SK-N-SH treated with all-trans-retinoic acid at 6 μM for 48 hours (cell line): ENCODE measurements around the gene MIGA1.
A peak's percentile ranks its signal among the peaks of the same experiment; 100 is the strongest.

Source experiments
- ATAC-seq: fragments of 200-7000 bp; cut with Tn5 transposase; 3 replicates; pipeline ENCODE4 v1.9.1; 2020; ENCODE audit warnings: mild to moderate bottlenecking, moderate library complexity
- ARNTL ChIP-seq: fragments of 450-650 bp; formaldehyde crosslinking; IDR thresholded peaks from 2 replicates; pipeline ENCODE4 v1.5.0; 2020; ENCODE audit warnings: low read depth, mild to moderate bottlenecking, moderate library complexity, borderline replicate concordance
- BACH2 ChIP-seq: fragments of 250-450 bp; sonication (Bioruptor Pico); IDR thresholded peaks from 2 replicates; pipeline ENCODE4 v1.9.0; 2021; ENCODE audit warnings: mild to moderate bottlenecking, borderline replicate concordance
- CREB5 ChIP-seq: fragments of 250-450 bp; sonication (Bioruptor Pico); IDR thresholded peaks from 2 replicates; pipeline ENCODE4 v1.5.1; 2020; ENCODE audit warnings: low read depth, mild to moderate bottlenecking, moderate library complexity
- CSDC2 ChIP-seq: fragments of 250-450 bp; sonication (Bioruptor Pico); IDR thresholded peaks from 2 replicates; pipeline ENCODE4 v1.5.0; 2020; ENCODE audit warnings: mild to moderate bottlenecking, moderate library complexity
- CSRNP3 ChIP-seq: fragments of 250-450 bp; sonication (Bioruptor Pico); IDR thresholded peaks from 2 replicates; pipeline ENCODE4 v1.5.1; 2021; ENCODE audit warnings: mild to moderate bottlenecking, moderate library complexity
- ESRRG ChIP-seq: fragments of 250-450 bp; sonication (Bioruptor Pico); IDR thresholded peaks from 2 replicates; pipeline ENCODE4 v1.6.1; 2021; ENCODE audit warnings: mild to moderate bottlenecking
- GLIS3 ChIP-seq: fragments of 250-450 bp; sonication (Bioruptor Pico); IDR thresholded peaks from 2 replicates; pipeline ENCODE4 v1.5.0; 2020; ENCODE audit warnings: mild to moderate bottlenecking, moderate library complexity
- ISL1 ChIP-seq: fragments of 250-450 bp; sonication (Bioruptor Pico); IDR thresholded peaks from 2 replicates; pipeline ENCODE4 v2.1.2; 2022; ENCODE audit warnings: mild to moderate bottlenecking, moderate library complexity
- PPARA ChIP-seq: fragments of 250-450 bp; sonication (Bioruptor Pico); IDR thresholded peaks from 2 replicates; pipeline ENCODE4 v1.5.0; 2020; ENCODE audit warnings: mild to moderate bottlenecking, borderline replicate concordance
- RARB ChIP-seq: fragments of 250-450 bp; sonication (Bioruptor Pico); IDR thresholded peaks from 2 replicates; pipeline ENCODE4 v1.8.0; 2021; ENCODE audit warnings: mild to moderate bottlenecking, moderate library complexity
- SNAI2 ChIP-seq: fragments of 250-450 bp; sonication (Bioruptor Pico); IDR thresholded peaks from 2 replicates; pipeline ENCODE4 v1.5.0; 2020; ENCODE audit warnings: mild to moderate bottlenecking, moderate library complexity
- TCF4 ChIP-seq: fragments of 250-450 bp; sonication (Bioruptor Pico); IDR thresholded peaks from 2 replicates; pipeline ENCODE4 v1.8.0; 2021; ENCODE audit warnings: mild to moderate bottlenecking, moderate library complexity, borderline replicate concordance
- TOX ChIP-seq: fragments of 250-450 bp; sonication (Bioruptor Pico); IDR thresholded peaks from 2 replicates; pipeline ENCODE4 v1.8.0; 2021; ENCODE audit warnings: mild to moderate bottlenecking, moderate library complexity, borderline replicate concordance
- ZC3H10 ChIP-seq: fragments of 250-450 bp; sonication (Bioruptor Pico); IDR thresholded peaks from 2 replicates; pipeline ENCODE4 v1.5.1; 2021; ENCODE audit warnings: mild to moderate bottlenecking, moderate library complexity
- ZFP3 ChIP-seq: fragments of 250-450 bp; sonication (Bioruptor Pico); IDR thresholded peaks from 2 replicates; pipeline ENCODE4 v1.5.0; 2020; ENCODE audit warnings: mild to moderate bottlenecking, moderate library complexity
- ZFP30 ChIP-seq: fragments of 450-650 bp; formaldehyde crosslinking; IDR thresholded peaks from 2 replicates; pipeline ENCODE4 v1.5.0; 2022; ENCODE audit warnings: mild to moderate bottlenecking, moderate library complexity
- ZNF565 ChIP-seq: fragments of 450-650 bp; formaldehyde crosslinking; conservative IDR thresholded peaks from 2 replicates; pipeline ENCODE4 v1.5.0; 2020; ENCODE audit warnings: low read depth, mild to moderate bottlenecking, moderate library complexity
- ZNF70 ChIP-seq: fragments of 450-650 bp; formaldehyde crosslinking; IDR thresholded peaks from 2 replicates; pipeline ENCODE4 v1.5.0; 2020; ENCODE audit warnings: mild to moderate bottlenecking, moderate library complexity
- TF ChIP-seq, protein P1 (sequence below): fragments of 250-450 bp; sonication (Bioruptor Pico); IDR thresholded peaks from 2 replicates; pipeline ENCODE4 v1.8.0; 2021; ENCODE audit warnings: low read depth, mild to moderate bottlenecking, moderate library complexity, borderline replicate concordance
- TF ChIP-seq, protein P2 (sequence below): fragments of 250-450 bp; sonication (Bioruptor Pico); IDR thresholded peaks from 2 replicates; pipeline ENCODE4 v1.5.0; 2020; ENCODE audit warnings: mild to moderate bottlenecking, moderate library complexity

The MIGA1 gene

DNA sequence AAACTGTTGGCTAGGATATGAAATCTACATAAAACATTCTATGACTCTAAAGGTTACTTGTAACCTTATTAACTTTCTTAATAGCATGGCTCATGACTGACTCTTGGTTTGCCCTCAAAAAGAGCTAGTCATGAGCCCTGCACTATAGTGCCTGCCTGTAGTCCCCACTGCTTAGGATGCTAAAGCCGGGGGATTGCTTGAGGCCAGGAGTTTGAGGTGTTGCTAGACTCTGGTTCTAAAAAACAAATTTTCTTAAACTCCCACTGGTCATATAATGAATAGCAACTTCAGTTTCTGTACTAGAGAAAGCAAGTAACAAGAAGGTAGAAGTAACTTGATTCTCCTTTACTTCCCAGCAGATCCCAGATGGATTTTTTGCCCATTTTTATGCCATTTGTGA, 93.2 kb downstream of the MIGA1 start:
- no peak for ATAC-seq
- TF ChIP-seq CSRNP3 (CRISPR knock-in tag) (no peak), BACH2 (CRISPR knock-in tag) (no peak), ARNTL (CRISPR knock-in tag) (no peak), RARB (CRISPR knock-in tag) (no peak), ZC3H10 (no peak), ZNF70 (no peak), ISL1 (CRISPR knock-in tag) (no peak), ZFP30 (no peak), CREB5 (CRISPR knock-in tag) (no peak), ZNF565 (CRISPR knock-in tag) (no peak)
- TF ChIP-seq, protein P1, sequence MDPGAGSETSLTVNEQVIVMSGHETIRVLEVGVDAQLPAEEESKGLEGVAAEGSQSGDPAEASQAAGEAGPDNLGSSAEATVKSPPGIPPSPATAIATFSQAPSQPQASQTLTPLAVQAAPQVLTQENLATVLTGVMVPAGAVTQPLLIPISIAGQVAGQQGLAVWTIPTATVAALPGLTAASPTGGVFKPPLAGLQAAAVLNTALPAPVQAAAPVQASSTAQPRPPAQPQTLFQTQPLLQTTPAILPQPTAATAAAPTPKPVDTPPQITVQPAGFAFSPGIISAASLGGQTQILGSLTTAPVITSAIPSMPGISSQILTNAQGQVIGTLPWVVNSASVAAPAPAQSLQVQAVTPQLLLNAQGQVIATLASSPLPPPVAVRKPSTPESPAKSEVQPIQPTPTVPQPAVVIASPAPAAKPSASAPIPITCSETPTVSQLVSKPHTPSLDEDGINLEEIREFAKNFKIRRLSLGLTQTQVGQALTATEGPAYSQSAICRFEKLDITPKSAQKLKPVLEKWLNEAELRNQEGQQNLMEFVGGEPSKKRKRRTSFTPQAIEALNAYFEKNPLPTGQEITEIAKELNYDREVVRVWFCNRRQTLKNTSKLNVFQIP: no peak

GRCh38 chr1:77873461-77873860, 94.0 kb downstream of the MIGA1 start:
- ATAC-seq: no peak
- no peak for TF ChIP-seq TOX (CRISPR knock-in tag)
- no peak for TF ChIP-seq CSRNP3 (CRISPR knock-in tag)
- TF ChIP-seq SNAI2 (CRISPR knock-in tag): no peak
- no peak for TF ChIP-seq RARB (CRISPR knock-in tag)
- TF ChIP-seq ESRRG: no peak
- no peak for TF ChIP-seq GLIS3 (CRISPR knock-in tag)
- TF ChIP-seq, protein P2, sequence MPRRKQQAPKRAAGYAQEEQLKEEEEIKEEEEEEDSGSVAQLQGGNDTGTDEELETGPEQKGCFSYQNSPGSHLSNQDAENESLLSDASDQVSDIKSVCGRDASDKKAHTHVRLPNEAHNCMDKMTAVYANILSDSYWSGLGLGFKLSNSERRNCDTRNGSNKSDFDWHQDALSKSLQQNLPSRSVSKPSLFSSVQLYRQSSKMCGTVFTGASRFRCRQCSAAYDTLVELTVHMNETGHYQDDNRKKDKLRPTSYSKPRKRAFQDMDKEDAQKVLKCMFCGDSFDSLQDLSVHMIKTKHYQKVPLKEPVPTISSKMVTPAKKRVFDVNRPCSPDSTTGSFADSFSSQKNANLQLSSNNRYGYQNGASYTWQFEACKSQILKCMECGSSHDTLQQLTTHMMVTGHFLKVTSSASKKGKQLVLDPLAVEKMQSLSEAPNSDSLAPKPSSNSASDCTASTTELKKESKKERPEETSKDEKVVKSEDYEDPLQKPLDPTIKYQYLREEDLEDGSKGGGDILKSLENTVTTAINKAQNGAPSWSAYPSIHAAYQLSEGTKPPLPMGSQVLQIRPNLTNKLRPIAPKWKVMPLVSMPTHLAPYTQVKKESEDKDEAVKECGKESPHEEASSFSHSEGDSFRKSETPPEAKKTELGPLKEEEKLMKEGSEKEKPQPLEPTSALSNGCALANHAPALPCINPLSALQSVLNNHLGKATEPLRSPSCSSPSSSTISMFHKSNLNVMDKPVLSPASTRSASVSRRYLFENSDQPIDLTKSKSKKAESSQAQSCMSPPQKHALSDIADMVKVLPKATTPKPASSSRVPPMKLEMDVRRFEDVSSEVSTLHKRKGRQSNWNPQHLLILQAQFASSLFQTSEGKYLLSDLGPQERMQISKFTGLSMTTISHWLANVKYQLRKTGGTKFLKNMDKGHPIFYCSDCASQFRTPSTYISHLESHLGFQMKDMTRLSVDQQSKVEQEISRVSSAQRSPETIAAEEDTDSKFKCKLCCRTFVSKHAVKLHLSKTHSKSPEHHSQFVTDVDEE: no peak

DNA sequence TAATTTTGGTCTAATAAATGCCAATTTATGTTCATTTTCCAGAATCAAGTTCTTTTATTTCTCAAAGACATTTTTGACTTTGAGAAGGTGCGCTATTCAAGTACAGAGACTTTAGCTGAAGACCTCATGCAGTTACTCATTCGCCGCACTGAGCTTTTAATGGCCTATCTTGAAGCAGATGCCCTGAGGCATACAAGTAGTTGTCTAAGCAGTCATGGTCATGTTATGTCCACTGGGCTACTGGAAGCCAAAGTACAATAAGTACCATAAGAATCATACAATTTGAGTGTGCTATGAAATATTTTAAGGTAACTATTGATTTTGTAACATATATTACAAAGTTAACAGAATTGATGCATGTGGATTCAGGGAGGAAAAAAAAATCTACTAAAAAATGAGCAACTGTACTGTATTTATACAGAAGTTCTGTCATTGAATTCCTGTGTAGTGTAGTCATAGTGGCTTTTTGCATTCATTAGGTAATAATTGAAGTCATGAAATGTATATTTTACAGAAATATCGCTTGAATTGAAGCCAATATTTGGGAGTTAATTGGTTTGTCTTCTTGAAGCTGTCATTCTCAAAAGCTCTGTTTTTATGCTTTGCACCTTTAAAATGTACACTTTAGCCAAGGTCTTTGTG, 95.5 kb downstream of the MIGA1 start:
- TF ChIP-seq, protein P1: 0 out of 2 replicates have a peak, but pooled peaks have one; percentile 59
- TF ChIP-seq BACH2 (CRISPR knock-in tag) (no peak), ISL1 (CRISPR knock-in tag) (peak; percentile 41)
- TF ChIP-seq, all 23 proteins: peak for 2
- 0 out of 3 replicates have a peak, but pooled peaks have one; percentile 34 for ATAC-seq

- TF ChIP-seq ZC3H10 (no peak), PPARA (no peak), SNAI2 (CRISPR knock-in tag) (no peak), TOX (CRISPR knock-in tag) (no peak), TCF4 (CRISPR knock-in tag) (no peak), ZFP3 (CRISPR knock-in tag) (no peak), RARB (CRISPR knock-in tag) (no peak), CSDC2 (CRISPR knock-in tag) (no peak), ZFP30 (no peak)
- TF ChIP-seq, protein P1: no peak
- no peak for ATAC-seq
Observed at GRCh38 chr1:77876884-77877283, 97.4 kb downstream of the MIGA1 start.
